HEK293T (cell line): ENCODE data around the gene SFXN3.

Source experiments
- CTCF ChIA-PET: fragments of 350-600 bp; formaldehyde crosslinking; extraction: SDS; loops from one replicate; lab custom pipeline; 2021; ENCODE audit warnings: antibody characterized with exemption, inconsistent platforms; lab: Yijun Ruan, JAX
- POLR2A ChIA-PET: fragments of 350-600 bp; formaldehyde crosslinking; extraction: SDS; loops from one replicate; lab custom pipeline; 2020; ENCODE audit warnings: antibody characterized with exemption, inconsistent platforms; lab: Yijun Ruan, JAX
- DNase-seq: peaks from one replicate; pipeline ENCODE4 v3.0.0; 2012; ENCODE audit warnings: mixed read lengths; ENCODE audit errors: extremely low spot score
- ARNT ChIP-seq: fragments of 450-650 bp; IDR thresholded peaks from 2 replicates; pipeline ENCODE4 v1.6.1; 2017; ENCODE audit warnings: mild to moderate bottlenecking
- BHLHE40 ChIP-seq: fragments of 450-650 bp; IDR thresholded peaks from 2 replicates; pipeline ENCODE4 v1.6.1; 2016; ENCODE audit warnings: mild to moderate bottlenecking, moderate library complexity, borderline replicate concordance
- CTBP1 ChIP-seq: fragments of 450-650 bp; IDR thresholded peaks from 2 replicates; pipeline ENCODE4 v1.6.1; 2016; ENCODE audit warnings: borderline replicate concordance
- ELF4 ChIP-seq: fragments of 450-650 bp; IDR thresholded peaks from 2 replicates; pipeline ENCODE4 v1.6.1; 2017; ENCODE audit warnings: antibody characterized with exemption
- FOXA1 ChIP-seq: fragments of 450-650 bp; IDR thresholded peaks from 2 replicates; pipeline ENCODE4 v1.6.1; 2016; ENCODE audit warnings: mild to moderate bottlenecking
- FOXK2 ChIP-seq: fragments of 450-650 bp; IDR thresholded peaks from 2 replicates; pipeline ENCODE4 v1.6.1; 2016; ENCODE audit warnings: mild to moderate bottlenecking
- FOXM1 ChIP-seq: fragments of 450-650 bp; IDR thresholded peaks from 2 replicates; pipeline ENCODE4 v1.6.1; 2017; ENCODE audit warnings: mild to moderate bottlenecking, borderline replicate concordance
- HDGF ChIP-seq: fragments of 450-650 bp; IDR thresholded peaks from 2 replicates; pipeline ENCODE4 v1.6.1; 2017; ENCODE audit warnings: antibody characterized with exemption, borderline replicate concordance
- L3MBTL2 ChIP-seq: fragments of 450-650 bp; conservative IDR thresholded peaks from 2 replicates; pipeline ENCODE4 v1.6.1; 2016; ENCODE audit warnings: mild to moderate bottlenecking
- LEF1 ChIP-seq: fragments of 450-650 bp; IDR thresholded peaks from 2 replicates; pipeline ENCODE4 v1.6.1; 2017; ENCODE audit warnings: mild to moderate bottlenecking, borderline replicate concordance
- NFRKB ChIP-seq: fragments of 450-650 bp; IDR thresholded peaks from 2 replicates; pipeline ENCODE4 v1.6.1; 2016; ENCODE audit warnings: mild to moderate bottlenecking, moderate library complexity
- PKNOX1 ChIP-seq: fragments of 450-650 bp; IDR thresholded peaks from 2 replicates; pipeline ENCODE4 v1.6.1; 2016
- SP1 ChIP-seq: fragments of 450-650 bp; IDR thresholded peaks from 2 replicates; pipeline ENCODE4 v1.6.1; 2017
- SUZ12 ChIP-seq: fragments of 450-650 bp; IDR thresholded peaks from 2 replicates; pipeline ENCODE4 v1.6.1; 2016; ENCODE audit warnings: mild to moderate bottlenecking
- TARDBP ChIP-seq: fragments of 450-650 bp; IDR thresholded peaks from 2 replicates; pipeline ENCODE4 v1.6.1; 2016
- ZNF384 ChIP-seq: fragments of 450-650 bp; IDR thresholded peaks from 2 replicates; pipeline ENCODE4 v1.6.1; 2016

SFXN3 gene

GRCh38 chr10:101080933-101081931 is 50.2 kb downstream of the SFXN3 start:
- DNase-seq: peak; percentile 49
- POLR2A ChIA-PET: no interaction called here
- CTCF ChIA-PET: interaction anchor here (1.2 kb wide), 1 partner anchor 40 kb away, joined by 4 read pairs; no protein-coding TSS in a partner anchor
- TF ChIP-seq NFRKB (no peak), SP1 (no peak), ZNF384 (no peak), ELF4 (no peak), L3MBTL2 (no peak), LEF1 (no peak), CTBP1 (no peak), FOXA1 (no peak), FOXM1 (no peak), TARDBP (no peak), HDGF (no peak), SUZ12 (no peak), BHLHE40 (no peak), FOXK2 (no peak), ARNT (no peak)

- DNase-seq: no peak
- TF ChIP-seq ELF4 (no peak), NFRKB (no peak), TARDBP (no peak), ARNT (no peak), PKNOX1 (no peak), LEF1 (no peak), ZNF384 (no peak)
- POLR2A ChIA-PET: interaction anchor here (1.1 kb wide), 1 partner anchor 19 kb away, joined by 3 read pairs; no protein-coding TSS in a partner anchor
- CTCF ChIA-PET: interaction anchor here (2.8 kb wide), 1 partner anchor 10 kb away, joined by 13 read pairs; no protein-coding TSS in a partner anchor
Measured at GRCh38 chr10:101085846-101086245, 54.8 kb downstream of the SFXN3 start.

- ChIA-PET POLR2A (no interaction called here), CTCF (interaction anchor here (0.7 kb wide), 1 partner anchor 27 kb away, joined by 3 read pairs; no protein-coding TSS in a partner anchor)
- DNase-seq: no peak
- TF ChIP-seq LEF1: no peak
- TF ChIP-seq TARDBP: no peak
- TF ChIP-seq CTBP1: no peak
- TF ChIP-seq SP1: no peak
- no peak for TF ChIP-seq FOXM1
- no peak for TF ChIP-seq L3MBTL2
- no peak for TF ChIP-seq BHLHE40
Measured at GRCh38 chr10:101087376-101087775, 56.3 kb downstream of the SFXN3 start.

GRCh38 chr10:101087965-101088364 is 56.9 kb downstream of the SFXN3 start:
- ChIA-PET POLR2A (interaction anchor here (1.0 kb wide), 1 partner anchor 26 kb away, joined by 3 read pairs; the partner anchor contains the start of gene KAZALD1), CTCF (interaction anchor here (1.2 kb wide), 1 partner anchor 54 kb away, joined by 5 read pairs; no protein-coding TSS in a partner anchor)

GRCh38 chr10:101089520-101090299 is 58.7 kb downstream of the SFXN3 start:
- ChIA-PET POLR2A (interaction anchor here (0.8 kb wide), 1 partner anchor 16 kb away, joined by 3 read pairs; no protein-coding TSS in a partner anchor), CTCF (interaction anchor here (1.0 kb wide), 1 partner anchor 71 kb away, joined by 3 read pairs; no protein-coding TSS in a partner anchor)
- DNase-seq: no peak
- TF ChIP-seq ARNT (no peak), SP1 (no peak), PKNOX1 (peak; percentile 40; the same call in 1 of the 2 replicates)

More at GRCh38 chr10:101087965-101088364, 56.9 kb downstream of the SFXN3 start:
- DNase-seq: no peak
- TF ChIP-seq PKNOX1 (peak; percentile 66), BHLHE40 (no peak)

GRCh38 chr10:101090597-101090996 is 59.6 kb downstream of the SFXN3 start:
- TF ChIP-seq TARDBP (no peak), PKNOX1 (no peak), FOXA1 (no peak), FOXM1 (no peak), FOXK2 (no peak)
- ChIA-PET POLR2A (no interaction called here), CTCF (no interaction called here)
- no peak for DNase-seq
